ENCODE measurements around the gene GIGYF2. TPM values are rescaled to one million over a fixed set of nuclear protein-coding genes. Genes with fewer than 3 reads are reported as not detected.

GIGYF2 gene
- total RNA-seq, 1 donor from 2014 or later = 70.5 TPM

DNA sequence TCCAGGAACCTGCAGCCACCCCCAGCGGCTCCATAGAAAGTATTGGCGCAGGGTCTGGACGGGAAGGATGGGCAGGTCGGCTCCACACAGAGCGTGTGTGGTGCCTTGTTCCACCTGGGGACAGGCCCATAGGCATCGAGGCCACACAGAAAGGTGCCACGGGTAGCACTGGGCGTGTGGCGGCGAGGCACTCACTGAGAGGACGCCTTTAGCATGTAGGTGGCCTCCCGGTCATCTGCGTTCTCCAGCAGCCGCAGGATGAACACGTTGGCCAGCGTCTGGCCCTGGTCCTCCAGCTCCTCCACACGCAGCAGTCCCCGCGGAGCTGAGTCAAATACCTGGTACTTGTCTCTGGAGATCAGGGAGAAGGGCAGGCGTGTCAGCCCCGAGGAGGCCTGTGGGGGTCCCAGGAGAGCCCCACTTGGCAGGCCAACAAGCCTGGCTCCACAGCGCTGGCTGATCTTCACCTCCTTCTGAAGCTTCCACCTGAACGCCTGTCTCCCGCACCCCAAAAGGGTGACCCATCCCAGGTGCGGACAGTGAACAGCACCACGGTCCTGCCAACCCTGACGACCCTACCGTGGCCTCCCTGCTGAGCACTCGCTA lies 186.1 kb downstream of the GIGYF2 start:
- ATAC-seq = peak; percentile 7
- Histone ChIP-seq H3K4me1 (no peaks in the 10 kb centered on the region), H3K27me3 (peaks cover 7% of the 10 kb centered on the region), H3K27ac (no peak overlapping the region), H3K36me3 (no peaks in the 10 kb centered on the region), H3K9me3 (no peaks in the 10 kb centered on the region), H3K4me3 (no peak overlapping the region)
- peak; percentile 57 for DNase-seq
- intact Hi-C loops (cut with DNase I) = no loop called here
- TF ChIP-seq, protein P1, sequence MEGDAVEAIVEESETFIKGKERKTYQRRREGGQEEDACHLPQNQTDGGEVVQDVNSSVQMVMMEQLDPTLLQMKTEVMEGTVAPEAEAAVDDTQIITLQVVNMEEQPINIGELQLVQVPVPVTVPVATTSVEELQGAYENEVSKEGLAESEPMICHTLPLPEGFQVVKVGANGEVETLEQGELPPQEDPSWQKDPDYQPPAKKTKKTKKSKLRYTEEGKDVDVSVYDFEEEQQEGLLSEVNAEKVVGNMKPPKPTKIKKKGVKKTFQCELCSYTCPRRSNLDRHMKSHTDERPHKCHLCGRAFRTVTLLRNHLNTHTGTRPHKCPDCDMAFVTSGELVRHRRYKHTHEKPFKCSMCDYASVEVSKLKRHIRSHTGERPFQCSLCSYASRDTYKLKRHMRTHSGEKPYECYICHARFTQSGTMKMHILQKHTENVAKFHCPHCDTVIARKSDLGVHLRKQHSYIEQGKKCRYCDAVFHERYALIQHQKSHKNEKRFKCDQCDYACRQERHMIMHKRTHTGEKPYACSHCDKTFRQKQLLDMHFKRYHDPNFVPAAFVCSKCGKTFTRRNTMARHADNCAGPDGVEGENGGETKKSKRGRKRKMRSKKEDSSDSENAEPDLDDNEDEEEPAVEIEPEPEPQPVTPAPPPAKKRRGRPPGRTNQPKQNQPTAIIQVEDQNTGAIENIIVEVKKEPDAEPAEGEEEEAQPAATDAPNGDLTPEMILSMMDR (IDR thresholded peaks at IDR 0.05) = no peak

DNA sequence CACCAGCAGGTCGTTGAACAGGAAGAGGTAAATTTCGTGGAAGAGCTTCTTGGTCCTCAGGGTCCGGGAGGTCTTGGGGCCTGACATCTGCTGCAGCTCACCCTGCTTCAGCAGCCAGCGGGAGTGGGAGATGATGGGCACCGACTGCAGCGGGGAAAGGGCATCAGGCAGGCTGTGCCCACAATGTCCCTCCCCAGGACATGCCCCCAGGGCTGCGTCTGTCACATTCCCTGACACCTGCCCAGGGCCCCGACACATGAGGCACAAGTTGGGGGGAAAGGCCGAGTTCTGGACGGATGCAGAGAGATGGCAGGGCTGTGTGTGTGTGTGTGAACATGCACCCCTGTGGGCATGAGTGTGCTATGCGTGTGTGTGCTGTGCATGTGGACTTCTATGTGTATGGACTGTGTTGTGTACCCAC lies 186.9 kb downstream of the GIGYF2 start:
- H3K36me3 ChIP-seq = no peaks in the 10 kb centered on the region
- intact Hi-C loops (cut with DNase I) = no loop called here
- H3K4me1 ChIP-seq = no peaks in the 10 kb centered on the region
- ATAC-seq (no peak), DNase-seq (peak; percentile 47)
- H3K9me3 ChIP-seq = no peaks in the 10 kb centered on the region
- H3K27ac ChIP-seq = no peak overlapping the region
- peaks cover 7% of the 10 kb centered on the region for H3K27me3 ChIP-seq
- TF ChIP-seq, protein P1 (IDR thresholded peaks at IDR 0.05) = no peak
- no peak overlapping the region for H3K4me3 ChIP-seq

- no peak for DNase-seq
- intact Hi-C loops (cut with DNase I) = no loop called here
- no peak overlapping the region for H3K4me3 ChIP-seq
Observed at GRCh38 chr2:232884549-232885263, 187.6 kb downstream of the GIGYF2 start.

GRCh38 chr2:232885264-232885961 lies 188.3 kb downstream of the GIGYF2 start:
- intact Hi-C loops (cut with DNase I) = no loop called here
- H3K36me3 ChIP-seq = no peaks in the 10 kb centered on the region
- H3K27ac ChIP-seq = no peak overlapping the region
- H3K4me1 ChIP-seq = no peaks in the 10 kb centered on the region
- no peaks in the 10 kb centered on the region for H3K9me3 ChIP-seq
- ATAC-seq = no peak
- no peak overlapping the region for H3K4me3 ChIP-seq
- TF ChIP-seq, protein P1 (IDR thresholded peaks at IDR 0.05) = no peak
- peak; percentile 61 for DNase-seq
- peaks cover 7% of the 10 kb centered on the region for H3K27me3 ChIP-seq

More at GRCh38 chr2:232884549-232885263, 187.6 kb downstream of the GIGYF2 start:
- Histone ChIP-seq H3K27ac (no peak overlapping the region), H3K36me3 (no peaks in the 10 kb centered on the region), H3K9me3 (no peaks in the 10 kb centered on the region), H3K4me1 (no peaks in the 10 kb centered on the region), H3K27me3 (peaks cover 7% of the 10 kb centered on the region)
- TF ChIP-seq, protein P1 (IDR thresholded peaks at IDR 0.05) = no peak
- no peak for ATAC-seq

DNA sequence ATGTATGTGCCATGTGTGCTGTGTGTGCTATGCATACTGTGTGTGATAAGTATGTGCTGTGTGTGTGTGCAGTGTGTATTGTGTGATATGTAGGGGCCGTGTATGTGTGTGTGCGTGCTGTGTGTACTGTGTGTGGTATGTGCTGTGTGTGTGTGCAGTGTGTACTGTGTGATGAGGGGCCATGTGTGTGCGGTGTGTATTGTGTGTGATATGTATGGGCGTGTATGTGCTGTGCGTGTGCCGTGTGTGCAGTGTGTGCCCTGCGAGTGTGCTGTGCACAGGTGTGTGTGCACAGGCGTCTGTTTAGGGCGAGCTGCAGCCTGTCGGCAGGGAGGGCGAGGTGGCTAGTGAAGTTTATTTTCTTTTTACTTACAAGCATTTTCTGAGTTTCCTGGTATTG lies 189.0 kb downstream of the GIGYF2 start:
- TF ChIP-seq, protein P1 (IDR thresholded peaks at IDR 0.05) = no peak
- intact Hi-C loops (cut with DNase I) = no loop called here
- DNase-seq = peak; percentile 40
- H3K27me3 ChIP-seq = peaks cover 11% of the 10 kb centered on the region
- H3K36me3 ChIP-seq = no peaks in the 10 kb centered on the region
- no peaks in the 10 kb centered on the region for H3K9me3 ChIP-seq
- H3K4me3 ChIP-seq = no peak overlapping the region
- no peaks in the 10 kb centered on the region for H3K4me1 ChIP-seq
- H3K27ac ChIP-seq = no peak overlapping the region
- ATAC-seq = no peak
